ENCODE measurements around the gene EPM2A.

EPM2A gene

DNA sequence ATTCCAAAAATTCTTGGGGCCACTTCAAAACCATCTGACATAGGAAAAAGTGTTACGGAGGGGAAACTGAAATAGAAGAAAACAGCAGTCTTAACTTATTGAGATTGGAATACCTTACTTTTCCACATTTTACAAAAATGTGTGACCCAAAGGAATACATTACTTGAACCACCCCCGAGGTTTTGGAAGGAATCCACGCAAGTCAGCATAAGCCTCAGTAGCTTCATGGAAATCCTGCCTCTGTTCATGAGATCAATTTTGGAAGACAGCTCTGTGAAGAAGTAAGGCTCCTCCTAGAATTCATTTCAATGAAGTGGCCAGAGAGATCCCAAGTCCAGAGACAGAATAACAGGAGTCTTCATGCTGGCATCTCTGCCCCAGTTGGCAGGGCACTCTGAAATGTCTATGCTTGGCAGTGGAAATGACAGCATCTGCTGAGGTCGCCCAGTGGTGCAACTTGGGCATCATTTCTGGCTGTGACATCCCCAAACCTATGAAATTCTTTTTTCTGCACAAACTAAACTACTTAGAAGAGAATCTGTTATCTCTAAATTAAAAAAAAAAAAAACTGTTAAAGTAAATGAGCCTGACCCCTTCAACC, 132.5 kb downstream of the EPM2A start:
- no peak for DNase-seq (ENCODE audit: low read depth)

DNA sequence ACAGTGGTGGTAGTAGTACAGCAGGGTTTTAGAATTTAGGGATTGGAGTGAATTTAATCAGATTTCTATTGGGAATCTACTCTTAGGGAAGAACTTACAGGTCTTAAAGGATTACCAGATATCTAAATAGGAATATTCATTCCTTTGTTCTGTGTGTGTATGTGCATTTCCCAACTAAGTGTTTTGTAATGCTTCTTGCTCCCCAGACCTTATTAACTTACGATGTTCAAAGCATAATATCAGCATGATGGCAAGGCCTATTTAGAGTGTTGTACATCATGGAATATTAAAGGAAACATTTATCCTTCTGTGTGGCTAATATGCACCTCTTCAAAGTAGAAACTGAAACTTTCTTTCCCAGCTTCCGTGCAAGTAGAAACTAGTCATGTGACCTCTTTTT, 133.9 kb downstream of the EPM2A start:
- DNase-seq (ENCODE audit: low read depth) = no peak

DNA sequence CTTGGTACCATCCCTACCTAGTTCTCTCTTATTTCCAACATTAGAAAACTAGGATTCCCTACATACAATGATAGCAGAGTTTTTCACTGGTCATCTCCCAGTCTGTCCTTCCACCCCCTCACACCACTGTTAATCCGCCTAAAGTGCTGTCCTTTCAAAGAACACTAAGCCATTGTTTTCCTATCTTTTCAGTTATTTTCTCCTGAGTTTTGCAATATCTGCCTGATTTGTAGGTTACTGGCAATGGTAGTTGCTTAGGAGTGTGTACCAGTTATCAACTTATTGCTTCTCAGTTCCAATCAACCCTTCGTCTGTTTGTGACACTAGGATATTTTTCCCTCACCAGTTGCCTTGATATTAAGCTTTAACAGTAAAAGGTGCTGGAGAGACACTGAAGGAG, 135.0 kb downstream of the EPM2A start:
- DNase-seq (ENCODE audit: low read depth) = no peak

DNA sequence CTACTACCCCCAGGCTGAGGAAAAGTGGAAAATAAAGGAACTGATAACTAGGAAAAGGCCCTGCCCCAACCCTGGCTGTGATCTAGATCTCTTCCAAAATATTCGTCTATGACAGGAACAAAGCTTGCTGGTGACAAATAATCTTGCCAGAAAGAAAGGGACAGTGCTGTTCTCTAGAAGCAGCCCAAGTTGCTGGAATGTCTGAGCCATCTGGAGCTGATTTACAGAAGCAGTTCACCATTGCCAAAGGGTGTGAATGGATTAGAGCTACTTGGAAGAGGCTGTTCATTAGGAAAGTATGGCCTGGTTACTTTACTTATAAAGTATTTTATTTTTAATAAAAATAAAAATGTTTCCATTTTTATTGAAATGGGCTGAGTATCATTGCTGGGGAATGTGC, 146.3 kb downstream of the EPM2A start:
- DNase-seq (ENCODE audit: low read depth) = no peak

DNA sequence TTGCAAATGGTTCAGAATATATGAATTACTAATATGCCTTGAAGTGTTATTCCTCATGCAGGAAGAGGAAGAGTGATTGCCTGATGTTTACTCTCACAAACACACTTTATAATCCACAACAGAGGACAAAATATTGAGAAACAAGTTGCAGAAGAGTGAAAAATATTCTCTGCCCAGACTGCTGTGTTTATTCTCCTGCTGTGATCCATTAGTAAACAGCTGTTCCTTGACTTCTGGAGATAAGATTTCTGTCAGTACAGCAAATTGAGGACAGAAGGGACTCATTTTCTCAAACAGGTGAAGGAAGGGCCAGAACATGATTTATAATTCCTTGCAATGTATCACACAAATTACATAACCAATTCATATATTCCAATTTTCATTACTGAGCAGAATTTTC, 148.0 kb downstream of the EPM2A start:
- no peak for DNase-seq (ENCODE audit: low read depth)

DNA sequence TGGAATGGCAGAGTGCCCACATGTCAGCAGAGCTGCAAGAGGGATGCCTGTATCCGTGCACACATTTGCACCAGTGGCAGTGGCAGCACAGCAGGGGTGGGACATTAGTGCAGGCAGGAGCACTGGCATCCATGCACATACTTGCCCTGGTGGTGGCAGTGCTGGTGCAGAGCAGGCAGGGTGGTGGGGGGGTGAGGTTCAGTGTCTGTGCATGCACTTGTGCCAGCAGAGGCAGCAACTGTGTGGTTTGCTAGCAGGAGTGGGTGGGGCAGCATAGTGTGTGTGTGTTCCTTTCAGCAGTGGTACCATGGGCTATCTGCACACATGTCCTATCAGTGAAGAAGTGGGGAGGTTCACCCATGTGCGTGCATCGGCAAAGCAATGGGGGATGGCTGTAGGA, 151.6 kb downstream of the EPM2A start:
- no peak for DNase-seq (ENCODE audit: low read depth)
